K562 (cell line): ENCODE data around the gene SLC22A12. TPM values are rescaled to one million over a fixed set of nuclear protein-coding genes. Genes with fewer than 3 reads are reported as not detected.

ENCODE experiments used
- ATAC-seq: fragments of 200-7000 bp; cut with Tn5 transposase; 3 replicates; pipeline ENCODE4 v1.9.1; 2020; ENCODE audit warnings: moderate library complexity
- BruUV-seq: library from RNA; stranded (reverse); fragments of 400-500 nt; replicated peaks from 2 replicates; lab custom pipeline; 2021; lab: Mats Ljungman, UMichigan
- CTCF ChIA-PET: fragments of 300-600 bp; formaldehyde crosslinking; extraction: SDS; loops from one replicate; lab custom pipeline; 2021; ENCODE audit warnings: low intra/inter-chr PET ratio; lab: Yijun Ruan, JAX
- POLR2A ChIA-PET: fragments of 300-600, 350-650 bp; sonication (Branson Sonifier 250); formaldehyde crosslinking; extraction: SDS; loops from one replicate; lab custom pipeline; 2021; ENCODE audit warnings: antibody characterized with exemption, inconsistent platforms; lab: Yijun Ruan, JAX
- DNase-seq, 4 experiments: peaks; one replicate each; pipeline versions ENCODE4 v3.0.0 to v3.0.0-alpha.2; 2011 to 2018; ENCODE audit warnings: low spot score in 3 of 4, mixed read lengths in 3 of 4; ENCODE audit errors: extremely low read depth in 1 of 4
- FAIRE-seq: peaks from 2 replicates; lab custom pipeline; 2011; peaks lifted over from hg19 to GRCh38; lab: Jason Lieb, UNC
- H2AFZ ChIP-seq: 2 replicates; pipeline ENCODE4 v1.6.0; 2011; ENCODE audit warnings: low read depth, low read length, control low read depth, inconsistent platforms
- H3K27ac ChIP-seq: fragments of 200-600 bp; 3 replicates; pipeline ENCODE4 v1.8.0; 2011; ENCODE audit warnings: low read depth, mild to moderate bottlenecking, control low read depth, inconsistent platforms, low read length, moderate library complexity, mixed read lengths; ENCODE audit errors: extremely low read depth
- H3K27me3 ChIP-seq, 2 experiments: fragments of 300-600 bp in 1 of 2; 2 replicates in 1 of 2; 3 replicates in 1 of 2; pipeline versions ENCODE4 v1.6.0 to v1.8.0; 2011; ENCODE audit warnings: inconsistent platforms in 2 of 2, low read length in 2 of 2, mild to moderate bottlenecking in 1 of 2, mixed read lengths in 1 of 2, moderate library complexity in 1 of 2; ENCODE audit not compliant: control insufficient read depth in 2 of 2, insufficient read depth in 2 of 2
- H3K36me3 ChIP-seq: fragments of 300-600 bp; 3 replicates; pipeline ENCODE4 v1.8.0; 2011; ENCODE audit warnings: mild to moderate bottlenecking, low read length, inconsistent platforms; ENCODE audit not compliant: control insufficient read depth, insufficient read depth
- H3K4me1 ChIP-seq, 2 experiments: fragments of 200-600 bp in 1 of 2; replicated peaks in 1 of 2; 2 replicates in 1 of 2; 3 replicates in 1 of 2; pipeline versions ENCODE4 v1.5.1 to v1.8.0; 2011; ENCODE audit warnings: inconsistent platforms in 2 of 2, low read length in 2 of 2, mild to moderate bottlenecking in 1 of 2, mixed read lengths in 1 of 2, moderate library complexity in 1 of 2; ENCODE audit not compliant: control insufficient read depth in 2 of 2, insufficient read depth in 2 of 2
- H3K4me2 ChIP-seq: 2 replicates; pipeline ENCODE4 v1.6.1; 2011; ENCODE audit warnings: low read length, control low read depth, inconsistent platforms, mixed read lengths; ENCODE audit not compliant: insufficient read depth
- H3K4me3 ChIP-seq: fragments of 200-600 bp; sonication (generic), shearing (Covaris generic); 2 replicates; pipeline ENCODE4 v1.5.1; 2016; ENCODE audit warnings: control low read depth, inconsistent platforms
- H3K79me2 ChIP-seq: fragments of 200-600 bp; 3 replicates; pipeline ENCODE4 v1.8.0; 2011; ENCODE audit warnings: low read length, inconsistent platforms; ENCODE audit not compliant: control insufficient read depth, insufficient read depth
- H3K9ac ChIP-seq, 2 experiments: 2 replicates each; pipeline versions ENCODE4 v1.6.0 to v1.6.1; 2011; ENCODE audit warnings: low read depth in 2 of 2, low read length in 2 of 2, control low read depth in 1 of 2, inconsistent platforms in 1 of 2, mild to moderate bottlenecking in 1 of 2, mixed read lengths in 1 of 2; ENCODE audit not compliant: insufficient read depth in 1 of 2
- H3K9me1 ChIP-seq: one replicate; pipeline ENCODE4 v1.6.0; 2011; ENCODE audit warnings: inconsistent platforms, mild to moderate bottlenecking, low read length, moderate library complexity; ENCODE audit not compliant: control insufficient read depth, insufficient read depth
- H3K9me3 ChIP-seq: replicated peaks from 2 replicates; pipeline ENCODE4 v1.5.1; 2011; ENCODE audit warnings: low read depth, low read length, inconsistent platforms; ENCODE audit not compliant: control insufficient read depth, insufficient read depth
- H4K20me1 ChIP-seq: replicated peaks from 2 replicates; pipeline ENCODE4 v1.6.1; 2011; ENCODE audit warnings: low read length, inconsistent platforms, mixed read lengths; ENCODE audit not compliant: control insufficient read depth, insufficient read depth
- ARHGAP35 ChIP-seq: fragments of 450-650 bp; IDR thresholded peaks from 2 replicates; pipeline ENCODE4 v1.6.1; 2018; ENCODE audit not compliant: partially characterized antibody
- ARID2 ChIP-seq: fragments of 450-650 bp; IDR thresholded peaks from 2 replicates; pipeline ENCODE4 v1.6.1; 2017; ENCODE audit warnings: antibody characterized with exemption, mild to moderate bottlenecking
- BRD9 ChIP-seq: fragments of 450-650 bp; IDR thresholded peaks from 2 replicates; pipeline ENCODE4 v1.6.1; 2018; ENCODE audit warnings: low read depth; ENCODE audit not compliant: partially characterized antibody
- ELF4 ChIP-seq: fragments of 450-650 bp; formaldehyde crosslinking; IDR thresholded peaks from 2 replicates; pipeline ENCODE4 v1.4.0; 2022; ENCODE audit warnings: missing genetic modification characterization
- ESRRA ChIP-seq: fragments of 450-650 bp; IDR thresholded peaks from 2 replicates; pipeline ENCODE4 v1.6.1; 2014; ENCODE audit warnings: low read depth, mild to moderate bottlenecking, moderate library complexity, borderline replicate concordance
- FOS ChIP-seq: IDR thresholded peaks from 3 replicates; pipeline ENCODE4 v1.6.1; 2011; ENCODE audit not compliant: insufficient read length; ENCODE audit errors: extremely low read depth
- FOXJ3 ChIP-seq: sonication (generic); formaldehyde crosslinking; IDR thresholded peaks from 2 replicates; pipeline ENCODE4 v1.4.0; 2020; ENCODE audit warnings: mild to moderate bottlenecking, missing genetic modification reagents
- FOXP1 ChIP-seq: sonication (generic); formaldehyde crosslinking; IDR thresholded peaks from 2 replicates; pipeline ENCODE4 v1.8.0; 2022; ENCODE audit warnings: mild to moderate bottlenecking, missing genetic modification reagents
- GTF2E2 ChIP-seq: fragments of 200-800 bp; sonication (Bioruptor generic); IDR thresholded peaks from 2 replicates; pipeline ENCODE4 v1.6.1; 2016; ENCODE audit warnings: missing genetic modification characterization, missing compliant biosample characterization
- KAT2B ChIP-seq: IDR thresholded peaks from one replicate; pipeline ENCODE4 v1.6.1; 2012; ENCODE audit warnings: low read depth, mild to moderate bottlenecking, control low read depth, inconsistent platforms, low read length, moderate library complexity
- MCM3 ChIP-seq: fragments of 450-650 bp; IDR thresholded peaks from 2 replicates; pipeline ENCODE4 v1.6.1; 2016
- NEUROD1 ChIP-seq: fragments of 150-350 bp; IDR thresholded peaks from 2 replicates; pipeline ENCODE4 v1.6.1; 2014; ENCODE audit warnings: borderline replicate concordance, low read length, low read depth; ENCODE audit not compliant: partially characterized antibody
- NR3C1 ChIP-seq: sonication (generic); formaldehyde crosslinking; IDR thresholded peaks from 2 replicates; pipeline ENCODE4 v1.8.1; 2022; ENCODE audit warnings: missing genetic modification reagents
- SMAD2 ChIP-seq: fragments of 150-350 bp; IDR thresholded peaks from 2 replicates; pipeline ENCODE4 v1.6.1; 2014; ENCODE audit warnings: low read depth, mild to moderate bottlenecking, low read length
- SOX6 ChIP-seq: fragments of 450-650 bp; IDR thresholded peaks from 2 replicates; pipeline ENCODE4 v1.6.1; 2014; ENCODE audit warnings: mild to moderate bottlenecking
- TCF7 ChIP-seq: sonication (generic); IDR thresholded peaks from 2 replicates; pipeline ENCODE4 v1.6.1; 2016; ENCODE audit warnings: antibody characterized with exemption, borderline replicate concordance
- XRCC3 ChIP-seq: fragments of 450-650 bp; IDR thresholded peaks from 2 replicates; pipeline ENCODE4 v1.6.1; 2017; ENCODE audit warnings: mild to moderate bottlenecking, moderate library complexity
- ZFP36 ChIP-seq: fragments of 150-350 bp; IDR thresholded peaks from 2 replicates; pipeline ENCODE4 v1.6.1; 2018; ENCODE audit warnings: low read length, low read depth; ENCODE audit not compliant: partially characterized antibody
- WGBS: fragments of 100-300 bp; shearing (Covaris generic); methylation state at CpG from one replicate; pipeline ENCODE4 v1.1.6; 2016; ENCODE audit warnings: low coverage, mixed read lengths; ENCODE audit not compliant: insufficient coverage; ENCODE audit errors: missing lambda C conversion rate; 5-methylcytosine and 5-hydroxymethylcytosine counted together
- in situ Hi-C: fragments of 300-500 bp; cut with MboI; formaldehyde crosslinking; loops from 4 replicates; pipeline ENCODE4 v1.15.0; 2018; ENCODE audit warnings: inconsistent platforms, mixed read lengths
- intact Hi-C: fragments of 100-400 bp; cut with micrococcal nuclease; formaldehyde crosslinking; loops from 2 replicates; pipeline ENCODE4 v1.14.2; 2022
- polyA plus RNA-seq, 8 experiments: library from polyadenylated mRNA; depleted of rRNA in 4 of 8; stranded (reverse) in 5 of 8; unstranded in 3 of 8; fragments of >200 nt; fragmentation: Nextera tagmentation in 2 of 8; fragmentation: Illumina TruSeq in 1 of 8; extraction: Ambion mirVana in 2 of 8; extraction: Trizol in 1 of 8; gene quantifications; 2 replicates each; pipeline versions ENCODE4 v1.2.1 to v1.2.3, GENCODE V29; 2011 to 2014; ENCODE audit warnings: inconsistent platforms in 1 of 8, missing spikeins in 1 of 8
- total RNA-seq, 7 experiments: library from RNA; depleted of rRNA in 6 of 7; stranded (reverse); fragments of >200 nt in 6 of 7; fragmentation: Illumina TruSeq in 2 of 7; extraction: Trizol in 2 of 7; gene quantifications; 2 replicates each; pipeline versions ENCODE4 v1.2.1 to v1.2.3, GENCODE V29; 2011 to 2021; ENCODE audit warnings: low replicate concordance in 1 of 7
- TF ChIP-seq, protein P1 (sequence below): fragments of 250-450 bp; sonication (Bioruptor Pico); IDR thresholded peaks from 2 replicates; pipeline ENCODE4 v1.5.0; 2021

SLC22A12 gene
- total and polyA plus RNA-seq, 9 of the 15 experiments (the other 6 are each of a cell fraction or from before 2014, with no cell fraction given) = not detected

GRCh38 chr11:64592234-64592615, 1.2 kb downstream of the SLC22A12 start:
- in situ Hi-C loops (no loop called here), intact Hi-C loops (no loop called here)
- ChIA-PET POLR2A (interaction anchor here (0.6 kb wide), 2 partner anchors 268 to 618 kb away, joined by 3 read pairs; partner anchors contain the start of gene COX8A), CTCF (no interaction called here)
- 0% methylated on average over 3 of the region's 3 CpGs for WGBS
- Histone ChIP-seq H3K79me2 (no peaks in the 10 kb centered on the region), H3K27me3 (peaks cover 13 to 50% of the 10 kb centered on the region in 2 experiments; a peak in 3 of 5 replicates), H3K4me3 (no peak overlapping the region), H3K9ac (no peak overlapping the region), H3K36me3 (no peaks in the 10 kb centered on the region), H2AFZ (no peak overlapping the region), H3K27ac (no peak overlapping the region), H3K9me3 (no peaks in the 10 kb centered on the region; the same call in 1 of the 2 replicates), H3K4me1 (peaks cover 0 to 5% of the 10 kb centered on the region in 2 experiments; a peak in 1 of 5 replicates), H4K20me1 (0 out of 2 replicates have a peak, but pooled peaks cover 5% of the 10 kb centered on the region), H3K9me1 (no peaks in the 10 kb centered on the region), H3K4me2 (no peak overlapping the region)
- ATAC-seq = no peak
- no peak for TF ChIP-seq GTF2E2 (tag)
- TF ChIP-seq SOX6 = no peak
- TF ChIP-seq ESRRA = no peak
- peak; percentile 25 for TF ChIP-seq ZFP36
- FAIRE-seq = no peak
- DNase-seq = no peak
- no TSS peak for BruUV-seq

- CTCF ChIA-PET = no interaction called here
- POLR2A ChIA-PET = interaction anchor here (0.6 kb wide), 3 partner anchors 42 to 618 kb away, joined by 3 read pairs; partner anchors contain the start of gene COX8A
- intact Hi-C loops = no loop called here
- TF ChIP-seq ARID2 (no peak), FOS (no peak), MCM3 (no peak), ARHGAP35 (no peak), NEUROD1 (no peak), BRD9 (no peak), SMAD2 (no peak), FOXP1 (CRISPR knock-in tag) (no peak), KAT2B (no peak), TCF7 (no peak), XRCC3 (no peak), FOXJ3 (CRISPR knock-in tag) (no peak), NR3C1 (CRISPR knock-in tag) (no peak), ELF4 (no peak)
- TF ChIP-seq, protein P1, sequence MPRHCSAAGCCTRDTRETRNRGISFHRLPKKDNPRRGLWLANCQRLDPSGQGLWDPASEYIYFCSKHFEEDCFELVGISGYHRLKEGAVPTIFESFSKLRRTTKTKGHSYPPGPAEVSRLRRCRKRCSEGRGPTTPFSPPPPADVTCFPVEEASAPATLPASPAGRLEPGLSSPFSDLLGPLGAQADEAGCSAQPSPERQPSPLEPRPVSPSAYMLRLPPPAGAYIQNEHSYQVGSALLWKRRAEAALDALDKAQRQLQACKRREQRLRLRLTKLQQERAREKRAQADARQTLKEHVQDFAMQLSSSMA (CRISPR knock-in tag) = no peak
Observed at GRCh38 chr11:64592656-64593055, 1.6 kb downstream of the SLC22A12 start.

More at GRCh38 chr11:64592656-64593055, 1.6 kb downstream of the SLC22A12 start:
- DNase-seq (no peak), ATAC-seq (no peak), FAIRE-seq (no peak)
- no TSS peak for BruUV-seq
- in situ Hi-C loops = no loop called here
- no peak overlapping the region for H3K27ac ChIP-seq
- no peaks in the 10 kb centered on the region for H3K79me2 ChIP-seq
- H3K4me2 ChIP-seq = no peak overlapping the region
- H3K4me3 ChIP-seq = no peak overlapping the region
- H4K20me1 ChIP-seq = 0 out of 2 replicates have a peak, but pooled peaks cover 5% of the 10 kb centered on the region
- 4% methylated on average over 9 of the region's 9 CpGs for WGBS
- H2AFZ ChIP-seq = no peak overlapping the region
- peaks cover 13 to 51% of the 10 kb centered on the region in 2 experiments; a peak in 3 of 5 replicates for H3K27me3 ChIP-seq
- no peak overlapping the region for H3K9ac ChIP-seq
- H3K36me3 ChIP-seq = no peaks in the 10 kb centered on the region
- no peaks in the 10 kb centered on the region; the same call in 1 of the 2 replicates for H3K9me3 ChIP-seq
- no peaks in the 10 kb centered on the region for H3K9me1 ChIP-seq
- peaks cover 0 to 8% of the 10 kb centered on the region in 2 experiments; a peak in 1 of 5 replicates for H3K4me1 ChIP-seq
